Measurements from ENCODE around the gene STRIP2.

STRIP2 gene

DNA sequence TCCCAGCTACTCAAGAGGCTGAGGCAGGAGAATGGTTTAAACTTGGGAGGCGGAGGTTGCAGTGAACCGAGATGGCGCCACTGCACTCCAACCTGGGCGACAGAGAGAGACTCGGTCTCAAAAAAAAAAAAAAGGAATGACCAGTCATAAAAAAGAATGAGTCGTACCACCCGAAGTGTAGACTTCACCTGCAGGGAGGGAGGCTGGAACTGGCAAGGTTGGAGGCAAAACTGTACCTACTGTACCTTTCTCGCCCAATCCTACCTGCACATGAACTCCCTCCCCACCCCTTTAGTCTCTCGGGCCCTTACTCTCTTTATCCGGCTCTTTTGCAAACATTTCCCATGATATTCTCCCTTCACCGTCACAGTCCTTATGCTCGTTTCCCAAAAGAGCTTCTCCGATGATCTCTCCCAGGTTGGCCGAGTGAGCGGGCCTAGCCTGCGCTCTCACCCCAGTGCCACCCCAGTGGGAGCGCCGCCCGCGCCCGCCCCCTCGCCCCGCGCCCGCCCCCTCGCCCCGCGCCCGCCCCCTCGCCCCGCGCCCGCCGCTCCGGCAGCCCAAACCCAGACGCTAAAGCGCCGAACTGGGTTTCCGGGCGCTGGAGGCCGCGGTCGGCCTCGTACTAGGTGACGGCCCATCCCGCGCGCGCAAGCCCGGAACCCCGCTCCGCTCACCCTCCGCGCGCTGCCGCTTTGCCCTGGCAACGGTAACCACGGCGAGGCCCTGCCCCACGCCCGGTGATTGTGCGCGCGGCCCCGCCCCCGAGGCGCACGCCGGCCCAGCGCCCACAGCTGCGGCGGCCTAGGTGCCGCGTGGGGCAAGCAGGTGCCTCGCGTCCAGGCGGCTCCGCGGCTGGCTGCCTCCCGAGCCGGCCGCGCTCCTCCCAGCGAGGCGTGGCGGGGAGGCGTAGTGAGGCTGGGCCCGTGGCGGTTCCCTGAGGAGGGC lies 67.8 kb downstream of the STRIP2 start, which contains the start of gene SMKR1:
TSS of gene SMKR1 (plus strand) at position 772 of the 948 bp plus-strand sequence. CDS start 294 bp downstream, outside the sequence.
- H3K27ac ChIP-seq: peak within 1 kb of the TSS; percentile 76

DNA sequence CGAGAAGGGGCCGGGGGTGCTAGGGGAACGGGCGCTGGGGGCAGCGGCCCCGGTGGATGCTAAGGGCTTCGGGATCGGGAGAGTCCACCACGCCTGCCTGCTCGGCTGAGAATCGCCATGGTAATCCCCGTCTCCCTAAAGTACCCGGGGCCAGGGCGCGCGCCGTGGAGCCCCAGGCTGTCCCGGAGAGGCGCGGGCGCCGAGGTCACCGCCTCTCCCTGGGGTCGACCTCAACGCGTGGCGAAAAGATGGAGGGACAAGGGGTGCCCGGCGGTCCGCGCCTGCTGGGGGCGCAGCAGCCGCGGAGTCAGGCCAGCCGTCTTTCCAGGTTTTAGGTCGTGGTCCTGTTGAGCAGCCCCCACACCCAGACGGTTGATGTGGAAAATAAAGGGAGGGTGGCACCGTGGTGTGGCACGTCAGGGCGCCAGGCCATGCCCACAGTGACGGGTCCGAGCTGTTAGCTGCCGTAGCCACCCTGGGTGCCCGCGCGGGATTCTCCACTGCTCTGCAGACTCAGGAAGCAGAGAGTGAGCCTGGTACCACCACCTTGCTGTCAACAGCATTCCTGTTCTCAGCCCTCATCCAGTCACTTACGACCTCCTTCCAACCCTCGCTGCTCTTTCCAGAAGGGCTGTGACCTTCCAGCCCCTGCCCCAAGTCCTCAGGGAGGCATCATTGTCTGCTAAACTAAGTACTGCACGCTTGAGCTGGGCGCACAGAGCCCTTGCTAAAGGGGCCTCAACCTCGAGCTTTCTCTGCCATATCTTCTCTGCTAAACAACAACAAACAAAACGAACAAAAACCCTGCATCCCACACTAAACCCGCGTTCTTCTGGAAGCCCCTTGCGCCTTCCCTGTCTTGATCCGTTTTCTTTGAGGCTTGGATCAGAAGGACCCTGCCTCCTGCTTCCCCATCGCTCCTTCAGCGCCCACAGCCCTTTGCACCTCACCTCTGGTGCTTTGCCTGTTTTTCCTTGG lies 68.8 kb downstream of the STRIP2 start:
- H3K27ac ChIP-seq: peak overlapping the region; percentile 76
- TF ChIP-seq, protein P1, sequence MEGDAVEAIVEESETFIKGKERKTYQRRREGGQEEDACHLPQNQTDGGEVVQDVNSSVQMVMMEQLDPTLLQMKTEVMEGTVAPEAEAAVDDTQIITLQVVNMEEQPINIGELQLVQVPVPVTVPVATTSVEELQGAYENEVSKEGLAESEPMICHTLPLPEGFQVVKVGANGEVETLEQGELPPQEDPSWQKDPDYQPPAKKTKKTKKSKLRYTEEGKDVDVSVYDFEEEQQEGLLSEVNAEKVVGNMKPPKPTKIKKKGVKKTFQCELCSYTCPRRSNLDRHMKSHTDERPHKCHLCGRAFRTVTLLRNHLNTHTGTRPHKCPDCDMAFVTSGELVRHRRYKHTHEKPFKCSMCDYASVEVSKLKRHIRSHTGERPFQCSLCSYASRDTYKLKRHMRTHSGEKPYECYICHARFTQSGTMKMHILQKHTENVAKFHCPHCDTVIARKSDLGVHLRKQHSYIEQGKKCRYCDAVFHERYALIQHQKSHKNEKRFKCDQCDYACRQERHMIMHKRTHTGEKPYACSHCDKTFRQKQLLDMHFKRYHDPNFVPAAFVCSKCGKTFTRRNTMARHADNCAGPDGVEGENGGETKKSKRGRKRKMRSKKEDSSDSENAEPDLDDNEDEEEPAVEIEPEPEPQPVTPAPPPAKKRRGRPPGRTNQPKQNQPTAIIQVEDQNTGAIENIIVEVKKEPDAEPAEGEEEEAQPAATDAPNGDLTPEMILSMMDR (conservative IDR thresholded peaks at IDR 0.05): peak; percentile 45

More for the DNA sequence above, 67.8 kb downstream of the STRIP2 start, which contains the start of gene SMKR1:
- TF ChIP-seq, protein P1 (conservative IDR thresholded peaks at IDR 0.05): peak; percentile 22; the same call in 1 of the 2 replicates

DNA sequence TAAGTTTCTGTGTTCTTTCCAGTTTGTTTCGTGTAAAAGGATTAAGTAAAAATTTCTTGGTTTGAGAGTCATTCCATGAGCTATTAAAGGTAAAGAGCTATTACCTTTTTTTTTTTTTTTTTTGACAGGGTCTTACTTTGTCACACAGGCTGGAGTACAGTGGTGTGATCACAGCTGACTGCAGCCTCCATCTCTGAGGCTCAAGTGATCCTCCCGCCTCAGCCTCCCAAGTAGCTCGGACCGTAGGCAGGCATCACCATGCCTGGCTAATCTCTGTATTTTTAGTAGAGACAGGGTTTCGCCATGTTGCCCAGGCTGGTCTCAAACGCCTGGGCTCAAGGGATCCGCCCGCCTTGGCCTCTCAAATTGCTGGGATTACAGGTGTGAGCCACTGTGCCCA lies 69.5 kb downstream of the STRIP2 start:
- H3K27ac ChIP-seq: no peak overlapping the region; the same call in 1 of the 2 replicates
- TF ChIP-seq, protein P1 (conservative IDR thresholded peaks at IDR 0.05): no peak

DNA sequence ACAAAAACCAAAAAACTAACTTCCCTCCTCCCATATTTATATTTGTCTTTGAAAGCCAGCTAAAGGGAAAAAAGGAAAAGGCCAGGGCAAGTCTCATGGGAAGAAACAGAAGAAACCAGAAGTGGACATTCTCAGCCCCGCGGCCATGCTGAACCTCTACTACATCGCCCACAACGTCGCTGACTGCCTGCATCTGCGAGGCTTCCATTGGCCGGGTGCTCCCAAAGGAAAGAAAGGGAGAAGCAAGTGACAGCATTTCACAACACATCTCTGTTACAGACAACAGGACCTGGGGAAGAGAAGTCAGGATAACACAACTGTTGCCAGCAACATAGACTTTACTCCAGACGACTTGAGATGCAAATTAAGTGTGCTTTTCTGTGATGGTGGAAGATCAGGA lies 78.0 kb downstream of the STRIP2 start:
- TF ChIP-seq, protein P1 (conservative IDR thresholded peaks at IDR 0.05): no peak
- no peak overlapping the region for H3K27ac ChIP-seq

DNA sequence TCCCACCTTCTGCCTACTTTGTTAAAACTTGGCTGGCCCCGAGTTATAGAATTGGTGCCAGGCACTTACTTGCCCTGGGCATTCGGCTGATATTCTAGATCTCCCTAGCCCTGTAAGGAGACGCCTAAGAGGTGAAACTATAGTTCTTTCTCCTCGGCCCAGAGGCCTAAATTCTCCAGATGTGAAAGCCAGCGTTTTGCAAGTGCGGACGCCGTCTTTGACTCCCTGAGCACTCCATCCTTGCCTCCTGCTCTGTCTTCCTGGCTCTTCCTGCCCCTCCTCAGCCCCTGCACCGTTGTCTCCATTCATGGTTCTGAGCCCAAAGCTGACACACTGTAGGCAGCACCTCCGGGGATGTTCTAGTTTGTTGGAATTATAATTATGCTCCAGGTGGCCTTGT lies 79.3 kb downstream of the STRIP2 start:
- H3K27ac ChIP-seq: no peak overlapping the region
- TF ChIP-seq, protein P1 (conservative IDR thresholded peaks at IDR 0.05): no peak

DNA sequence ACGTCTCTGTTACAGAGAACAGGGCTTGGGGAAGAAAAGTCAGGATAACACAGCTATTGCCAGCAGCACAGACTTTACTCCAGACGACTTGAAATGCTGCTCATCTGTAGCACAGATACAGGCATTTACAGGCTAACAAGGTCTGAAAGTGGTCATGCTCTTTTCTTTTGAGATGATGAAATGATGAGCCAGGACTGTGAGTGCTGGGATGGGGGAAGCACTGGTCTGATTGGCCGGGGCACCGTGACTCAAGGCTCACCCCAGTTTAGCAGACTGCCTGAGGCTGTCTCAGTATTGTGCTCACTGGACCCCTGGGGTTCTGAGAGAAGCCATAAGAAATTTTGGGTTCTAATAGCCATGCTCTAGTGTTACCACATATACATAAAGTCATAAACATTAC lies 80.5 kb downstream of the STRIP2 start:
- TF ChIP-seq, protein P1 (conservative IDR thresholded peaks at IDR 0.05): no peak
- H3K27ac ChIP-seq: no peak overlapping the region
